Gastroesophageal sphincter (tissue), 4 donors: Measurements from ENCODE around the gene LDLRAD4. TPM values are rescaled to one million over a fixed set of nuclear protein-coding genes. Genes with fewer than 3 reads are reported as not detected.
A peak's percentile ranks its signal among the peaks of the same experiment; 100 is the strongest.

Source experiments
- ATAC-seq: fragments of 150-250 bp; one replicate; pipeline ENCODE4 v1.9.1; 2016; ENCODE audit warnings: mild to moderate bottlenecking, moderate library complexity
- H3K27ac ChIP-seq, 4 donors: fragments of 200-600 bp; sonication (generic) in 3 of 4; 1 replicate in 3 of 4; 2 replicates in 1 of 4; pipeline ENCODE4 v1.5.1; 2016 to 2019
- H3K27me3 ChIP-seq: fragments of 200-600 bp; sonication (generic); one replicate; pipeline ENCODE4 v1.5.1; 2019
- H3K36me3 ChIP-seq, 2 donors: fragments of 200-600 bp; sonication (generic); one replicate each; pipeline ENCODE4 v1.5.1; 2019; ENCODE audit warnings: control low read depth in 1 of 2
- H3K4me1 ChIP-seq, 3 donors: fragments of 200-600 bp; sonication (generic); 1 replicate in 2 of 3; 2 replicates in 1 of 3; pipeline ENCODE4 v1.5.1; 2016 to 2019; ENCODE audit warnings: control low read depth in 2 of 3
- H3K4me3 ChIP-seq, 2 donors: fragments of 200-600 bp; sonication (generic); one replicate each; pipeline ENCODE4 v1.5.1; 2019; ENCODE audit warnings: mild to moderate bottlenecking in 1 of 2, moderate library complexity in 1 of 2
- H3K9me3 ChIP-seq, 3 donors: fragments of 200-600 bp; sonication (generic); one replicate each; pipeline ENCODE4 v1.5.1; 2017 to 2019; ENCODE audit warnings: control low read depth in 2 of 3
- CTCF ChIP-seq, 4 experiments: fragments of 200-600 bp in 2 of 4; fragments of 450-650 bp in 2 of 4; sonication (generic) in 1 of 4; IDR thresholded peaks; one replicate each; pipeline ENCODE4 v1.5.1; 2017 to 2019; ENCODE audit warnings: antibody characterized with exemption in 4 of 4, mild to moderate bottlenecking in 2 of 4, moderate library complexity in 2 of 4
- EP300 ChIP-seq: sonication (generic); formaldehyde crosslinking; IDR thresholded peaks from one replicate; pipeline ENCODE4 v1.6.1; 2017; ENCODE audit warnings: antibody characterized with exemption, mild to moderate bottlenecking
- POLR2A ChIP-seq, 2 donors: fragments of 450-650 bp; IDR thresholded peaks; one replicate each; pipeline ENCODE4 v1.6.1; 2017; ENCODE audit warnings: antibody characterized with exemption in 2 of 2, mild to moderate bottlenecking in 2 of 2, moderate library complexity in 1 of 2
- POLR2AphosphoS5 ChIP-seq: sonication (generic); formaldehyde crosslinking; IDR thresholded peaks from one replicate; pipeline ENCODE4 v1.6.1; 2017; ENCODE audit warnings: antibody characterized with exemption
- WGBS, 2 donors: methylation state at CpG; one replicate each; pipeline ENCODE4 v1.1.5; 2018; ENCODE audit warnings: low coverage in 1 of 2; 5-methylcytosine and 5-hydroxymethylcytosine counted together
- total RNA-seq, 4 donors: library from RNA; depleted of rRNA; stranded (reverse); fragments of >200 nt; gene quantifications; one replicate each; pipeline ENCODE4 v1.1.0, GENCODE V29; 2016

Gene LDLRAD4
- total RNA-seq, 4 donors from 2014 or later: 28.1 to 85.9 (median 55.2) TPM

- 55 to 90% methylated on average over 2 to 5 of the region's 13 CpGs for WGBS, 2 donors
- H3K27ac ChIP-seq: no peak overlapping the region
Measured at GRCh38 chr18:13229001-13229671, 10.6 kb downstream of the LDLRAD4 start.

GRCh38 chr18:13231151-13231550 is 12.6 kb downstream of the LDLRAD4 start:
- no peaks in the 10 kb centered on the region for H3K36me3 ChIP-seq
- peaks cover 0 to 70% (median 25%) of the 10 kb centered on the region in 3 donors for H3K4me1 ChIP-seq
- H3K4me3 ChIP-seq: no peak overlapping the region
- TF ChIP-seq POLR2AphosphoS5 (no peak), CTCF (IDR thresholded peaks at IDR 0.05) (no peak), EP300 (no peak), POLR2A (IDR thresholded peaks at IDR 0.05) (no peak)
- H3K27ac ChIP-seq: no peak overlapping the region
- H3K27me3 ChIP-seq: no peaks in the 10 kb centered on the region
- 98% methylated on average over 9 of the region's 17 CpGs; no CpG with 5 or more reads in 1 of the 2 donors for WGBS, 2 donors
- no peaks in the 10 kb centered on the region for H3K9me3 ChIP-seq
- no peak for ATAC-seq

More at GRCh38 chr18:13229001-13229671, 10.6 kb downstream of the LDLRAD4 start:
- TF ChIP-seq CTCF (IDR thresholded peaks at IDR 0.05): no peak
- TF ChIP-seq EP300: no peak
- no peak for TF ChIP-seq POLR2AphosphoS5
- TF ChIP-seq POLR2A (IDR thresholded peaks at IDR 0.05): no peak
- H3K36me3 ChIP-seq: no peaks in the 10 kb centered on the region
- H3K4me1 ChIP-seq: peaks cover 0 to 60% (median 16%) of the 10 kb centered on the region in 3 donors
- no peak for ATAC-seq
- no peaks in the 10 kb centered on the region for H3K9me3 ChIP-seq
- H3K4me3 ChIP-seq: no peak overlapping the region
- H3K27me3 ChIP-seq: no peaks in the 10 kb centered on the region

GRCh38 chr18:13232086-13232917 is 13.7 kb downstream of the LDLRAD4 start:
- Histone ChIP-seq H3K27me3 (no peaks in the 10 kb centered on the region), H3K9me3 (no peaks in the 10 kb centered on the region), H3K27ac (peak overlapping the region in 2 of 4 donors; percentile 16 to 43), H3K4me1 (peaks cover 0 to 82% (median 35%) of the 10 kb centered on the region in 3 donors), H3K4me3 (peak overlapping the region in 1 of 2 donors; percentile 19), H3K36me3 (no peaks in the 10 kb centered on the region)
- TF ChIP-seq POLR2AphosphoS5 (no peak), CTCF (IDR thresholded peaks at IDR 0.05) (no peak), POLR2A (IDR thresholded peaks at IDR 0.05) (no peak), EP300 (no peak)
- 65 to 67% methylated on average over 9 to 16 of the region's 37 CpGs for WGBS, 2 donors
- ATAC-seq: peak; percentile 52

- no peak overlapping the region for H3K4me3 ChIP-seq
- peak overlapping the region in 2 of 4 donors; percentile 70 to 75 for H3K27ac ChIP-seq
- H3K4me1 ChIP-seq: peaks cover 0 to 89% (median 35%) of the 10 kb centered on the region in 3 donors
- TF ChIP-seq EP300: no peak
- no peak for TF ChIP-seq POLR2A (IDR thresholded peaks at IDR 0.05)
- no peak for TF ChIP-seq CTCF (IDR thresholded peaks at IDR 0.05)
- TF ChIP-seq POLR2AphosphoS5: no peak
- WGBS, 2 donors: 75 to 88% methylated on average over 2 to 11 of the region's 19 CpGs
- no peaks in the 10 kb centered on the region for H3K27me3 ChIP-seq
- H3K36me3 ChIP-seq: no peaks in the 10 kb centered on the region
- no peaks in the 10 kb centered on the region for H3K9me3 ChIP-seq
- no peak for ATAC-seq
Measured at GRCh38 chr18:13232971-13233786, 14.6 kb downstream of the LDLRAD4 start.
